ENCODE data around the gene OSBPL1A.
"Not testable (repeated sequence)": the region's sequence is repeated elsewhere in the genome, so short reads cannot be mapped to it uniquely, and the experiment has no call there.

OSBPL1A gene

DNA sequence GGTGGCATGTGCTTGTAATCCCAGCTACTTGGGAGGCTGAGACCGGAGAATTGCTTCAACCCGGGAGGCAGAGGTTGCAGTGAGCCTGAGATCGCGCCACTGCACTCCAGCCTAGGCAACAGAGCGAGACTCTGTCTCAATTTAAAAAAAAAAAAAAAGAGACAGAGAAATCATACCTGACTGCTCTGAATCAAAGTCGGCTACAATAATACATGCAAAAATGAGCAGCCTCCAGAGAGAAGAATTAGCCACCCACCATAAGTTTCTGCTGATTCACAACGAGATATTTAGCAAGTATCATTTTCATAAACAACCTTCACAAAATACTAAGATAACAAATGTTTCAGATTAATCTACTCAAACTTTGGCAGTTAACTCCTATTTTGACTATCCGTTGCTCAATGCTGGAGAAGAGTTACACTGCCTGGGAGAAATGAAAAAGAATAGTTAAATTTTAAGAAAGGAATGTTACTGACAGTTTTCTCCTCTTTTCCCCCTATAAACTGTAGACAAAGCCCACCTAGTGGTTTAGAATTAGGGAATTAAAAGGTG lies 1.5 kb downstream of the OSBPL1A start:
- DNase-seq, result no peak

DNA sequence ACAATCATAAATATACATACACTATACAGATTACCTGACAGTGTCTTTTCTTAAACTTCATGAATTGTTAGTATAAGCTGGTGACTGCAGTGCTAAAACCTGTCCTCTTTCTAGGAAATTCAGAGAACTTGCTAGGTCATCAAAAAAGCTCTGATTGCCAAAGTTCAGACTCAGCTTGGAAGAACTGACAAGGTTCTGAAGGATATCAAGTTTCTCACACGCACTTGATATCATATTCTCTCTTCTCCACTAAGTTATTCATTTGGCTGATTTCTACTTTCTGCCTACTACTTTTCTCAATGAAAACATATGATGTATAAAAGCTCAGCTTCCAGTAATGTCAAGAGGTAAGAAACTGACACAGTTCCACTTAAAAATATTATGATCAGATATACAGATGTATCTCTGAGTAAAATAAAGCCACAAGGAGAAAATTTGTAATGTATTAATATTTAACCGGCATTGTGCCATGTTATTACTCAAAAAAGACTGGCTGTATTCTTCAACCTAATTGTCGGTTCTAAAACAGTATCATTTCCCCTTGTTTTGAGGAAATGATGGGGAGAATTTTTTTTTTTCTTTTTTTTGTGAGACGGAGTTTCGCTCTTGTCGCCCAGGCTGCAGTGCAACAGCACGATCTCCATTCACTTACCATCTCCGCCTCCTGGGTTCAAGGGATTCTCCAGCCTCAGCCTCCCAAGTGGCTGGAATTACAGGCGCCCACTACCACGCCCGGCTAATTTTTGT lies 2.4 kb downstream of the OSBPL1A start:
- DNase-seq, result peak; percentile 20

DNA sequence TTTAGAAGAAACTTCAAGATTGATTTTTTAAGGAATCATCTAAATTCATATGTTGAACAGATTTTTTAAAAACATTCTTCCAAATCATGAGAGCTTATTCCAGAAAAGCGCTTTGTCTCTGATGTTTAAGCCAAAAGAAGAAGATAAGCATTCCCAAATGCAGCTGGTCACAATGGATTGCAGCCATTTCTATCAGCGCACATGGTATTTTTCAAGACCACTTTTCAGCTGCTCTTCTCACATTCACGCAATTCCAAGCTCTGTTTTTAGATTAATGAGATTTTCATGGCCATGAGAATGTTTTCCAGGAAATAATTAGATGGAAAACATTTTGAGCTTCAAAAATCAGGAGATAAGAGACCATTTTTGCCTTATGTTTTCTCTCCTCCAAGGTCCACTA lies 8.7 kb downstream of the OSBPL1A start:
- no peak for DNase-seq

DNA sequence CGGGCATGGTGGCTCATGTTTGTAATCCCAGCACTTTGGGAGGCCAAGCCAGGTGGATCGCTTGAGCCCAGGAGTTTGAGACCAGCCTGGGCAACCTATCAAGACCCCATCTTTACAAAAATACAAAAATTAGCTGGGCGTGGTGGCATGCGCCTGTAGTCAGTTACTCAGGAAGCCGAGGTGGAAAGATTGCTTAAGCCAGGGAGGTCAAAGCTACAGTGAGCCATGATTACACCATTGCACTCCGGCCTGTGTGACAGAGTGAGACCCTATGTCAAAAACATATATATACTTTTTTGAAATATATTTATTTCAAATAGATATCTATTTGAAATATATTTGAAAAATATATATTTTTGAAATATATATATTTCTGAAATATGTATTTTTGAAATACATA lies 10.9 kb downstream of the OSBPL1A start:
- DNase-seq, result no peak

DNA sequence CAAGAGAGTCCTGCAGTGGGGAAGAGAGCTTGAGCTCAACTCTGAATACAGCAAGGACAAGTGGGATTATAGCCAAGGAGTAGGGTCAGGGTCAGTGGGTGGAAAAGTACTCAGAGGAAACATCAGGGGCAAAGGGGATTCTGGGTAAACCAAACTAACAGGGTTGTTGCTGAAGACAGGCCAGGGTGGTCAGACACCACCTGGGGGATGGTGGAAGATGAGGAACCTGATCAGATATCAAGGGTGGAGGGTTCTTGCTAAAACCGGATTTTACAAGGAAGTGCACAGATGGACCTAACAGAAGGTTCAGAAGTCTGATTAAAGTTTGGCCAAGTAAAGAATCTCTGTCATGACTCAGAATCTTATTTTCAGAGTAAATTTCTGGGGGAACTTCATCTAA lies 16.5 kb downstream of the OSBPL1A start:
- no peak for DNase-seq

DNA sequence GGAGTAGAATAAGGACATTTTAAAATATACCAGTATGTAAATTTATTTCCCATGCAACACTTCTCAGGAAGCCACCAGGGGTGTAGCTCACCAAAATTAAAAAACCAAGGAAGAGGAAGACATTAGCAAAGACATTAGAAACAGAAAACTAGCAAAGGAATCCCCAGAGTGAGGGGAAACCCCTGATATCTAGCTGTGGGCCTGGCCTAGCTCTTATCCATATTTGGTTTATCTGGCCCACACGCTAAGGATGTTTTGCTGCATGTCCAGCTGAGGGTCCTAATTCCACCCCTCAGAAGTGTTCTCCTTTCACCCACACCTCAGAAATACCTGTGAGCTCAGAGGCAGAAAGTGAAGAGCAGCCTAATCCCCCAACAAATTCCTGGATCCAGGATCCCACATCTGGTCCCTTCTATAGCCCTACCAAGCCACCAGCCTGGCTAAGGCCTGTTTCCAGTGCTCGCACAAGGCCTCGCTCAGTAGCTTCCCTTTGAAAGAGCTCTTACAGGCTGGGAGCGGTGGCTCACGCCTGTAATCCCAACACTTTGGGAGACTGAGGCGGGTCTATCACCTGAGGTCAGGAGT lies 17.4 kb downstream of the OSBPL1A start:
- no peak for DNase-seq

DNA sequence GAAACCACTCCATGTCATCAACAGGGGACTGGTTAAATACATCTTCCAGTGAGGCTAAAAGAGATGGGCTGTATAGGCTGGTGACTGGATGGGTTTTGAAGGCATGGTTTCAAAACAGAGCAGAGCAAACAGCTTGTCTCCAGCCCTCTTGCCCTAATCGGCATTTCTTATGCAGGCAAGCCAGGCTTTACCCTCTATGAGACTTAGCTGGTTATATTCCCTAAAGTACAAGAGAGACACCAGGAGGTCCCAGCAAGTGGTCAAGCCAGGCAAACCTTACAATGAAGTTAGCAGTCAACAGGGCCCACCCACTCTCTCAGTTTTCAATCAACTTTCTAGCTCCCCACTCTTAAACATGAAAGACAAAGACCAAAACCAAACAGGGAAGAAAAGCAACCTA lies 19.0 kb downstream of the OSBPL1A start:
- no peak for DNase-seq

DNA sequence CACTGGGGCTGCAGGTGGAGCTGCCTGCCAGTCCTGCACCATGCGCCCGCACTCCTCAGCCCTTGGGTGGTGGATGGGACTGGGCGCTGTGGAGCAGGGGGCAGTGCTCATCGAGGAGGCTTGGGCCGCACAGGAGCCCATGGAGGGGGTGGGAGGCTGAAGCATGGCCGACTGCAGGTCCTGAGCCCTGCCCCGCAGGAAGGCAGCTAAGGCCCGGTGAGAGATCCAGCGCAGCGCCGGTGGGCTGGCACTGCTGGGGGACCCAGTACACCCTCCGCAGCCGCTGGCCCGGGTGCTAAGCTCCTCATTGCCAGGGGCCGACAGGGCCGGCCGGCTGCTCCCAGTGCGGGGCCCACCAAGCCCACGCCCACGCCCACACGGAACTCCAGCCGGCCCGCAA lies 21.1 kb downstream of the OSBPL1A start:
- not testable (repeated sequence) for DNase-seq

DNA sequence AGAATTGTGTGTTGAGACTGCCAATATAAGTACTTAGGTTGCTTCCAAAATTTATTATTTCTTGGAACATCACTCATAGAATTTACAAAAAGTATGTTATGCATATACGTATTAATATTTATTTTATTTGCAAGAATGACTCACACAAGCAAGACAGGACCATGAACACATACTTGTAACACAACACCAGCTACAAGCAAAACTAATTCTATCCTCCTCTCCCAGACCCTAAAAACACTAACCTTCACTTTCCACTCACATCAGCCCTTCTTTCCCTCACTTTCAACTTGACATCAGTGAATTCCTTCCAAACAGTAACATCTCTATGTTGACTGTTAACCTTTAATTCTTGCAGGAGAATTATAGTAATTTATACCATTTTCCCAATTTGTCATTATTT lies 24.3 kb downstream of the OSBPL1A start:
- DNase-seq, result no peak

DNA sequence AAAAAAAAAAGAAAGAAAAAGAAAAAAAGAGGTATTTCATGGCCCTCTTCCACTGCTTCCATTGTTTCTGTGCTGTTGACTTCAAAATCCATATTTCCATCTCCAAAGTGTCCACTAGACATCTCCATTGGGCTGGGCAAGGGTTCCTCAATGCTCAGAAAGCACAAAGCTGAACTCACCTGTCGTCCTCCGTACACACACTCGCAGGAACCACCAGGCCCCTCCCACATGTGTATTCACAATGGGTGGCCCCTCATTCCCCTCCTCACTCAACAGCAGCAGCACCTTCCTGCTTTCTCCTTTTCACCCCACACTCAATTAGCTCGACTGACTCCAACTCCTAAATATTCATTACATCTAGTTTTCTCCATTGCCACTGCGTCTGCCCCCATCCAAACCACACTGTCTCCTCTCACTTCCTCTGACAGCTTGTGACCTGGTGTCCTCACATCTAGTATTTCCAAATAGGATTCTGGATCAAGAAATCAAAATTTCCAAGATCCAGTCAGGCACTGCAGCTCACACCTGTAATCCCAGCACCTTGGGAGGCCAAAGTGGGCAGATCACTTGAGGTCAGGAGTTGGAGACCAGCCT lies 25.2 kb downstream of the OSBPL1A start:
- DNase-seq, result no peak

DNA sequence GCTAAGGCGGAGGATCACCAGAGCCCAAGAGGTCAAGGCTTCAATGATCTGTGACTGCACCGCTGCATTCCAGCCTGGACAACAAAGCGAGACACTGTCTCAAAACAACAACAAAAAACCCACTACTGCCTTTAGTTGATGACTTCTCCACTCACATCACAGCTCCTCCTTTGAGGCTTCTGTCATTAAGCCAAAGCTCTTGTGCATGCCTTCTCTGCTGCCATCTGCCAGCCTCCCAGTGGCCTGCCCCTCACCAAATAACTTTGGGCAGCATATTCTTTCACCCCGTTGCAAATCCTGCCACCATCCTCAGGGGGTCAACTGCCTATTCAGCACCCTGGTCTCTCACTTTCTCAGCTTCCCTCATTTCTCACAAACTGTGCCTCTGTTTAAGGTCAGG lies 27.5 kb downstream of the OSBPL1A start:
- DNase-seq, result no peak

DNA sequence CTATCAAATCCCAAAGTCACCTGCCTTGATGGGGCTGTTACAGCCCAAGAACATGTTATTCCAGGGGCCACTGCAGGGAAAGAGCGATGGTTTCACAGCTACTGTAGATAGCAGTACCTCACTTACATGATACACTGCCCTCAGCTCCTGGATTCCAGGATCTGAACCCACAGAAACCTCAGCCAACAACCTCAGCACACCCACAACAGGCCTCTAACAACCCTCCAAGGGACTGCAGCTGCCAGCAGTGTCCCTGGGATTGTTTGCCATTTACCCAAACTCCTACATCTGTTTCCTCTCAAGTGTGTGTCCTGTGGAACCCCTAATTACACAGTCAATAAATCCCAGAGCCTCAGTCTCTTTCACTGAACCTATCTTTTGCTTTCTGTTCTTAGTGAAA lies 28.2 kb downstream of the OSBPL1A start:
- DNase-seq, result no peak

DNA sequence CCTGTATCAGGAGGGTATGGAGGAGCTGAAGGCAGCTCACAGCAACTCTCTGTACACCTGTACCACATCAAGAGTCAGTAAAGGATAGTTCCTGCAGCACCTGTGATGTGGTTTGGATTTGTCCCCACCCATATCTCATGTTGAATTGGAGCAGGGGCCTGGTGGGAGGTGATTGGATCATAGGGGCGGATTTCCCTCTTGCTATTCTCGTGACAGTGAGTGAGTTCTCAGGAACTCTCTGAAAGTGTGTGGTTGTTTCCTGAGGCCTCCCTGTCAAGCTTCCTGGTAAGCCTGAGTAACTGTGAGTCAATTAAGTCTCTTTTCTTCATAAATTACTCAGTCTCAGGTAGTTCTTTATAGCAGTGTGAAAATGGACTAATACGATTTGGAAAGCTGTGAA lies 28.9 kb downstream of the OSBPL1A start:
- DNase-seq, result no peak

DNA sequence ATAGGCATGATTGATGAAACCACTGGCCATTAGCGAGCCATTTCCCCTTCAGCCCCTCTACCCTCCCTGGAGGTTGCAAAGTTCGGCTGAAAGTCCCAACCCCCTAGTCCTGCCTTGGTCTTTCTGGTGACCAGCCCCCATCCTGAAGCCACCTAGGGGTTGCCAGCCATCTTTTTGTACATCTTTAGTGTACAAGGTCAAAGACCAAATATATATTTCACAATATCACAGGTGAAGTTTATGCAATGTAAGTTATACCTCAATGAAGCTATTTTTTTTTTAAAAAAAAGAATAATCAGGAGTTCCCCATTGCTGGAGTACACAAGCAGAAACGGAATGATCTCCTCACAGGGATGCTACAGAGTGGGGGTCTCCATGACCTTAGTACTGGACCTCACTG lies 31.3 kb downstream of the OSBPL1A start:
- DNase-seq, result no peak

DNA sequence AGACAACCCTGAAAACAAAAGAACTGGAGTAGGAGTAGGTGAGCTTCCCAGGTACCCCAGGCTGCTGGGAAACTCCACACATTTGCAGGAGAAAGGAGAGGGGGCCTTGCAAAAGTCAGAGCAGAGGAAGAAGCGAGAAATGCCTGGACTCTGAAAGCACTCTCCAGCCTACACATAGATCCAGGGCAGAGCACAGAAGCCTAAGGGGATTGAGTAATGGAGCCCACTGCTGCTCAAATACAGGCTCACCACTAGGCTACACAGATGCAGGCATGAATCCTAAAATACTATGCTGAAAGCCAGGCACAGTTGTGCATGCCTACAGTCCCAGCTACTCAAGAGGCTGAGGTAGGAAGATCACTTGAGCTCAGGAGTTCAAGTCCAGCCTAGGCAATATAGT lies 33.4 kb downstream of the OSBPL1A start:
- DNase-seq, result no peak

DNA sequence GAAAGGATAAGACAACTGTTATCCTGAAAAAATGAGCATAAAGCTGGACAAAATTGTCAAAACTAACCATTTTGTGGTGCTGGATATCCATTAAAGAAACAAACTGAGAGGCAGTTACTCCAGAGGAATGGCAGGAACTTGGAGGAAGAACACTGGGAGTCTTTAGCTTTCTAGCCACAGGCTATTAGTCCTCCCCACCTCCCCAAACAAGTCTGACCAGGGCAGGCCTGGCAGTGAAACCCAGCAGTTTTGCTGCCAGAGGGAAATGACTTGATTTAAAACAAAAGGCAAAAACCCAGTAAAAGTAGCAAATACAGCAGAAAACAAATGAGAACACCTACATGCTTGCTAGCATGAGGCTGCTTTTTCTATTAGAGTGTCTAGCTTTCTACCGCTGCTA lies 34.9 kb downstream of the OSBPL1A start:
- DNase-seq, result no peak

DNA sequence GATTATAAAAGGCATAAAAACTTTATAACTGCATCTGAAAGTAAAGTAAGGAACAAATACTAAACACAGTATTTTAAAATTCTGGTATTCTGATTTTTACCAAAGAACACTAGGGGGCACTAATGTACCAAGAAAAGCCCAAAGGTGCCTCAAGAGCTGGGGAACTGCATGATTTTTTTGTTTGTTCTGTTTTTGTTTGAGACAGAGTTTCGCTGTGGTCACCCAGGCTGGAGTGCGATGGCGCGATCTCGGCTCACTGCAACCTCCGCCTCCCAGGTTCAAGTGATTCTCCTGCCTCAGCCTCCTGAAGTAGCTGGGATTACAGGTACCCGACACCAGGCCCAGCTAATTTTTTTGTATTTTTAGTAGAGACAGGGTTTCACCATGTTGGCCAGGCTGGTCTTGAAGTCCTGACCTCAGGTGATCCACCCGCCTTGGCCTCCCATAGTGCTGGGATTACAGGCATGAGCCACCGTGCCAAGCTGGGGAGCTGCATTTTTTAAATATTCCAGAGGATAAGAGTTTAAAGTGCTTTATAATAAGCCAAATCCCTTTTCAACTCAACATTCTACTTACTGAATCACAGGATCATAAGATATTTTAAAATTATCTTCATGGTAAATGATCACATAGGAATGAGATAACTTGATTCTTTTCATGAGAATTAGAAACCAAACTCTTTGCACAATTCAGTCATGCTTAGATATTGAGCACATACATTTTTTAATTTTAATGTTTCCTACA lies 37.7 kb downstream of the OSBPL1A start:
- DNase-seq, result not testable (repeated sequence)

DNA sequence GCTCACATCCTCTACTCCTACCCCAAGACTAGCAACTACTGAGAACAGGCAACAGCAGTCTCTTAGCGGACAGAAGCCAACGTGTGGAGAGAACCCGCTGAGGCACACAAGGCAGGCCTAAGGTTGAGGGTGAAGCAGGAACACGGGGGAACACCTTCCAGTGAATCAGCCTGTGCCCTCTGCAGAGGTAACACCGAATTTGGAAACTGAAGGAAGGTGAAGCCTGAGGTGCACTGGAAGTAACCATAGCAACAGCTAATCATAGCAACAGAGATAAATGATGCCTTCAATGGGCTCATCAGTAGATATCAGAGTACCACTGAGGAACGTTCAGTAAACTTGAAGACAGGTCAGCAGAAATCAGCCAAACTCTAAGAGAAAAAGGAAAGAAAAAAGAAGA lies 43.3 kb downstream of the OSBPL1A start:
- DNase-seq, result no peak

DNA sequence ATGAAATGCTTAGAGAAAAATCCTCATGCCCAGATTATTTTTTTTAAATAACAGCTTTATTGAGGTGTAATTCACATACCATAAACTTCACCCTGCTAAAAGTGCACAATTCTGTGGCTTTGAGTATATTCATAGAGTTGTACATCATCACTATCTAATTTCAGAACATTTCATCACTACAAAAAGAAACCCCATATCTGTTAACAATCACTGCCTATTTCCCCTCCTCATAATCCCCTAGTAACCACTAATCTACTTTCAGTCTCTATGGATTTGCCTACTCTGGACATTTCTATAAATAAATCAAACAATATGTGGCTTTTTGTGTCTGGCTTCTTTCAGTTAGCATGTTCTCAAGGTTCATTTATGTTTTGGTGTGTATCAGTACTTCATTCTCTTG lies 51.4 kb downstream of the OSBPL1A start:
- DNase-seq, result no peak

DNA sequence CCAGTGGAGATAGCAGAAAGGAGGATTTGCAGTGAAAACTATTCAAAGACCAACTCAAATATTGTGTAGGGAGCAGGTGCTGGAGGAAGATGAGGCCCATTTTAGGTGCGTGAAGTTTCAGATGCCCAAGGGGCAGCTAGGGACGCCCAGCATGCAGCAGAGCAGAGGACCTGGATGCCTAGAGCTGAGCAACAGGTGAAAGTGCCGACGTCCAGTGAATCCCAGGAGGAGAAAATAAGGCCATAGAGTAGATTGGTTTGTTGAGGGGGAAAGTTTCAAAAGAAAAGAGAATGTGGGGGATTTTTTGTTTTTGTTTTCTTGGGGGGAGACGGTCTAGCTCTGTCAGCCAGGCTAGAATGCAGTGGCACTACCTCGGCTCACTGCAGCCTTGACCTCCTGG lies 53.1 kb downstream of the OSBPL1A start:
- DNase-seq, result no peak

DNA sequence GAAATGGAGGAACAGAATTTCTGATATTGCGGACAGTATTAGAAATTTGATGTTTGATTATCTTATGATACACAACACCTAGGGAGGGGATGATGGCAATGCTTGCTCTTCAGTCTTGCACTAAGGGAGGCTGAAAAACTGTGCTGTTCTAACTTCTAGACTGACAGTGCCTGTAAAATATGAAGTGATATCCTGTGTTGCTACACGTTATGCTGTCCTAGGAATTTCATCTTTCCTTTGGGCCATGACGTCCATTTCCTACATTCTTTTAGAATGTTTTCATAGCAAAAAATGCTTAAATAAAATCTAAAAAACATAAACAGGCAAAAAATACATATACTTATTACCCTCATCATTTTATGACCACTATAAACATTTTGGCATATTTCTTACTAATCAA lies 55.3 kb downstream of the OSBPL1A start:
- DNase-seq, result no peak

DNA sequence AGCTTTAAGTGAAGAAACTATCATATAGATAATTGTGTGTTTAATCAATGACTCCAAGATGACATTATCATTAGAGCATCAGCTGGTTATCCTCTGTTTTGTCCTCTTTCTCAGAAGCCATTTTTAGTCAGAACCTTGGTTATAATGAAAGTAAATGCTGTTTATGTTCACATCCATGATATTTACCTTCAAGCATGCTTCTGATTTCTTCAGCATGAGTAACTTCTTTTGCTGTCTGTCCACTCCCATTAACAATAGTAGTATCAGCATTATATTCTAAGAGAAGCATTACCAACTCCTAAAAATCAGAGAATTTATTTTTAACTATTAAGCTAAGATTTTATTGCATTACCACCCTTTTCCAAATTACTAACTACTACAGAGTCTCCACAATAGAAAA lies 56.3 kb downstream of the OSBPL1A start:
- DNase-seq, result no peak

DNA sequence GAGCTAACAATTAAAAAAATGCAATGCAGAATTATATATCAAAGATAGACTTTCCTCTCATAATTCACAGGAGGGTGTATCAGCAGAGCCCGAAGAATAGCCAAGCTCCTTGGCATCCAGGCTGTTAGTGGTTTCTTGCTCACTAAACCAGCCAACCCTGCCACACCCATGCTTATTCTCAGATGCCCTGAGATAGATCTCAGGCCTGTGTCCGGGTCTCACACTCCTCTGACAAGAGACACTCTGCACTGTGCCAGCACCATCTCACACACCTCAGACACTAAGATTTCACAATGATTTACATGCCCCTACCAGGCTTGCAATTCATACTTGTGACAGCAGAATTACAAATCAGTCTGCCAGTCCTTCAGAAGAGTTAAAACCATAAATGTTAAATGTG lies 64.5 kb downstream of the OSBPL1A start:
- no peak for DNase-seq

DNA sequence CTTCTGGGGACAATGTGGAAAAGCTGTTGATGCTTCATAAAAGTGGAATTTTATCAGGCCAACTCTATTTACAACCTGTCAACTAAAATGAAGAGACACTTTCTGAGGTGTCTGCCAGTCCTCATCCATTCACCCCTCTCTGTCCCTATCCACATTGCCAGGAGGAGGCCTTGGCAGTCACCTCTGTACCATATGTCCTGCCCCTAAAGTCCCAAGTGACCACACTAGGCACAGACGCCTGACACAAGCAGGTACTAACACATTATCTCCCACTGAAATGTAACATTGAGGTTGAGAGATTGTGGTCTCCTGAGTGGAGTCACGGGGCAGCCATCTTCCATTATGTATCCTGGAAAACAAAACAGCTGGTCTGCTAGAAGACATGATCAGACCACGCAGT lies 71.4 kb downstream of the OSBPL1A start:
- no peak for DNase-seq

Data from NCI-H446 treated with DMSO at 0.1 percent for 48 hours (cell line).